ENCODE data around the gene PTGER3.

PTGER3 gene

GRCh38 chr1:71080739-71081696 is 33.4 kb upstream of the PTGER3 start, which contains the start of gene ZRANB2:
Gene ZRANB2 (minus strand): TSS chr1:71081035. CDS start chr1:71080995, 40 bp downstream.
- H3K27me3 ChIP-seq (ENCODE audit: control insufficient read depth, insufficient read depth, low read length): peaks cover 38% of the 10 kb centered on the region
- H3K36me3 ChIP-seq (ENCODE audit: control insufficient read depth, low read depth, low read length): peaks cover 23% of the 10 kb centered on the region
- peak within 1 kb of the TSS; percentile 99 for H3K4me3 ChIP-seq (ENCODE audit: low read length)
- H3K27ac ChIP-seq (ENCODE audit: low read length): peak within 1 kb of the TSS; percentile 86
- no peaks in the 10 kb centered on the region for H3K9me3 ChIP-seq (ENCODE audit: control insufficient read depth, low read depth, low read length)
- peaks cover 8% of the 10 kb centered on the region for H3K4me1 ChIP-seq (ENCODE audit: control insufficient read depth, low read depth, low read length)
- H3K9ac ChIP-seq (ENCODE audit: low read length): peak within 1 kb of the TSS; percentile 93

- Histone ChIP-seq H3K27me3 (ENCODE audit: control insufficient read depth, insufficient read depth, low read length) (peaks cover 35% of the 10 kb centered on the region), H3K9ac (ENCODE audit: low read length) (peak overlapping the region; percentile 93), H3K27ac (ENCODE audit: low read length) (peak overlapping the region; percentile 86), H3K4me3 (ENCODE audit: low read length) (peak overlapping the region; percentile 99), H3K36me3 (ENCODE audit: control insufficient read depth, low read depth, low read length) (peaks cover 31% of the 10 kb centered on the region), H3K4me1 (ENCODE audit: control insufficient read depth, low read depth, low read length) (peaks cover 8% of the 10 kb centered on the region), H3K9me3 (ENCODE audit: control insufficient read depth, low read depth, low read length) (no peaks in the 10 kb centered on the region)
Measured at GRCh38 chr1:71080230-71080738, 32.7 kb upstream of the PTGER3 start.

GRCh38 chr1:71074681-71075080 is 27.1 kb upstream of the PTGER3 start:
- Histone ChIP-seq H3K9me3 (ENCODE audit: control insufficient read depth, low read depth, low read length) (no peaks in the 10 kb centered on the region), H3K36me3 (ENCODE audit: control insufficient read depth, low read depth, low read length) (peaks cover 84% of the 10 kb centered on the region), H3K4me1 (ENCODE audit: control insufficient read depth, low read depth, low read length) (peaks cover 7% of the 10 kb centered on the region), H3K27ac (ENCODE audit: low read length) (no peak overlapping the region), H3K9ac (ENCODE audit: low read length) (no peak overlapping the region), H3K27me3 (ENCODE audit: control insufficient read depth, insufficient read depth, low read length) (no peaks in the 10 kb centered on the region), H3K4me3 (ENCODE audit: low read length) (no peak overlapping the region)

GRCh38 chr1:71072273-71072672 is 24.7 kb upstream of the PTGER3 start:
- H3K9ac ChIP-seq (ENCODE audit: low read length): no peak overlapping the region
- no peaks in the 10 kb centered on the region for H3K9me3 ChIP-seq (ENCODE audit: control insufficient read depth, low read depth, low read length)
- no peak overlapping the region for H3K27ac ChIP-seq (ENCODE audit: low read length)
- no peaks in the 10 kb centered on the region for H3K4me1 ChIP-seq (ENCODE audit: control insufficient read depth, low read depth, low read length)
- peaks cover 94% of the 10 kb centered on the region for H3K36me3 ChIP-seq (ENCODE audit: control insufficient read depth, low read depth, low read length)
- no peak overlapping the region for H3K4me3 ChIP-seq (ENCODE audit: low read length)
- no peaks in the 10 kb centered on the region for H3K27me3 ChIP-seq (ENCODE audit: control insufficient read depth, insufficient read depth, low read length)

- Histone ChIP-seq H3K9me3 (ENCODE audit: control insufficient read depth, low read depth, low read length) (no peaks in the 10 kb centered on the region), H3K9ac (ENCODE audit: low read length) (no peak overlapping the region), H3K4me1 (ENCODE audit: control insufficient read depth, low read depth, low read length) (no peaks in the 10 kb centered on the region), H3K4me3 (ENCODE audit: low read length) (no peak overlapping the region), H3K27me3 (ENCODE audit: control insufficient read depth, insufficient read depth, low read length) (no peaks in the 10 kb centered on the region), H3K36me3 (ENCODE audit: control insufficient read depth, low read depth, low read length) (peaks cover 94% of the 10 kb centered on the region), H3K27ac (ENCODE audit: low read length) (no peak overlapping the region)
Measured at GRCh38 chr1:71071720-71072119, 24.1 kb upstream of the PTGER3 start.

GRCh38 chr1:71068325-71069240 is 21.0 kb upstream of the PTGER3 start:
- H3K27ac ChIP-seq (ENCODE audit: low read length): no peak overlapping the region

GRCh38 chr1:71054791-71055190 is 7.2 kb upstream of the PTGER3 start:
- no peak overlapping the region for H3K4me3 ChIP-seq (ENCODE audit: low read length)
- no peak overlapping the region for H3K9ac ChIP-seq (ENCODE audit: low read length)
- no peak overlapping the region for H3K27ac ChIP-seq (ENCODE audit: low read length)
- no peaks in the 10 kb centered on the region for H3K27me3 ChIP-seq (ENCODE audit: control insufficient read depth, insufficient read depth, low read length)
- no peaks in the 10 kb centered on the region for H3K9me3 ChIP-seq (ENCODE audit: control insufficient read depth, low read depth, low read length)
- no peaks in the 10 kb centered on the region for H3K4me1 ChIP-seq (ENCODE audit: control insufficient read depth, low read depth, low read length)
- H3K36me3 ChIP-seq (ENCODE audit: control insufficient read depth, low read depth, low read length): peaks cover 8% of the 10 kb centered on the region

More at GRCh38 chr1:71068325-71069240, 21.0 kb upstream of the PTGER3 start:
- Histone ChIP-seq H3K4me3 (ENCODE audit: low read length) (no peak overlapping the region), H3K27me3 (ENCODE audit: control insufficient read depth, insufficient read depth, low read length) (no peaks in the 10 kb centered on the region), H3K36me3 (ENCODE audit: control insufficient read depth, low read depth, low read length) (peaks cover 95% of the 10 kb centered on the region), H3K9ac (ENCODE audit: low read length) (no peak overlapping the region), H3K4me1 (ENCODE audit: control insufficient read depth, low read depth, low read length) (no peaks in the 10 kb centered on the region), H3K9me3 (ENCODE audit: control insufficient read depth, low read depth, low read length) (no peaks in the 10 kb centered on the region)

- H3K4me1 ChIP-seq (ENCODE audit: control insufficient read depth, low read depth, low read length): no peaks in the 10 kb centered on the region
- no peak overlapping the region for H3K4me3 ChIP-seq (ENCODE audit: low read length)
Measured at GRCh38 chr1:71054281-71054731, 6.7 kb upstream of the PTGER3 start.

GRCh38 chr1:71053758-71054157 is 6.1 kb upstream of the PTGER3 start:
- peaks cover under 1% of the 10 kb centered on the region for H3K36me3 ChIP-seq (ENCODE audit: control insufficient read depth, low read depth, low read length)
- H3K27ac ChIP-seq (ENCODE audit: low read length): no peak overlapping the region
- peaks cover 6% of the 10 kb centered on the region for H3K27me3 ChIP-seq (ENCODE audit: control insufficient read depth, insufficient read depth, low read length)
- H3K4me1 ChIP-seq (ENCODE audit: control insufficient read depth, low read depth, low read length): no peaks in the 10 kb centered on the region
- no peaks in the 10 kb centered on the region for H3K9me3 ChIP-seq (ENCODE audit: control insufficient read depth, low read depth, low read length)
- no peak overlapping the region for H3K9ac ChIP-seq (ENCODE audit: low read length)
- no peak overlapping the region for H3K4me3 ChIP-seq (ENCODE audit: low read length)

More at GRCh38 chr1:71054281-71054731, 6.7 kb upstream of the PTGER3 start:
- Histone ChIP-seq H3K9ac (ENCODE audit: low read length) (no peak overlapping the region), H3K27me3 (ENCODE audit: control insufficient read depth, insufficient read depth, low read length) (peaks cover under 1% of the 10 kb centered on the region), H3K36me3 (ENCODE audit: control insufficient read depth, low read depth, low read length) (peaks cover 6% of the 10 kb centered on the region), H3K9me3 (ENCODE audit: control insufficient read depth, low read depth, low read length) (no peaks in the 10 kb centered on the region), H3K27ac (ENCODE audit: low read length) (no peak overlapping the region)

- Histone ChIP-seq H3K4me1 (ENCODE audit: control insufficient read depth, low read depth, low read length) (peaks cover 3% of the 10 kb centered on the region), H3K27ac (ENCODE audit: low read length) (no peak overlapping the region), H3K4me3 (ENCODE audit: low read length) (no peak overlapping the region), H3K27me3 (ENCODE audit: control insufficient read depth, insufficient read depth, low read length) (peaks cover 12% of the 10 kb centered on the region), H3K9me3 (ENCODE audit: control insufficient read depth, low read depth, low read length) (no peaks in the 10 kb centered on the region), H3K9ac (ENCODE audit: low read length) (no peak overlapping the region), H3K36me3 (ENCODE audit: control insufficient read depth, low read depth, low read length) (no peaks in the 10 kb centered on the region)
Measured at GRCh38 chr1:71053146-71053545, 5.5 kb upstream of the PTGER3 start.
